Stimulated activated CD8-positive, alpha-beta memory T cell treated with anti-CD3 and anti-CD28 coated beads, Interleukin-4, amount 100 ng/mL, for 4 hours (primary cell): ENCODE results near the gene TMOD2.

Experiments used
- DNase-seq, 2 donors: peaks; one replicate each; pipeline ENCODE4 v3.0.0-alpha.2; 2020; ENCODE audit warnings: low read depth in 2 of 2, low spot score in 1 of 2

TMOD2 gene

GRCh38 chr15:51812598-51812997, 61.2 kb downstream of the TMOD2 start:
- no peak for DNase-seq

- no peak for DNase-seq
Measured at GRCh38 chr15:51814606-51815005, 63.2 kb downstream of the TMOD2 start.

GRCh38 chr15:51816611-51817010, 65.2 kb downstream of the TMOD2 start:
- DNase-seq, result no peak

DNA sequence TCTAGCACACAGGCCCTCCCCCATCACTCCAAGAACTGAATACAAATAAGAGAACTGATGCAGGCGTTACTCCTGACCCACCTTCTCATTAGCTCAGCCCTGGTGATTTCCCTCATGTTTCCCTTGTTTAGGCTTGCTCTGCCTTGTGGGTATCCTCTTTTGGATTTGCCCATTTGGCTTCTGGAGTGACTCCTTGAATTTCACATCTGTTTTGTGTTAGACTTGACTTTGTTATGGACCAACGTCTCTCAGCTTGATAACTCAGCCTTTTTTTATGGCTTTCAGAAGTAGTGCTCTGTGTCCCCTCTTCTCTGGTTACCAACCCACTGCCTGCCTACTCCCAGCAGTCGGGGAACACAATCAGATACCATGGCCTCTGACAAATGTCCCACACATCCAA, 66.8 kb downstream of the TMOD2 start:
- DNase-seq, result no peak

DNA sequence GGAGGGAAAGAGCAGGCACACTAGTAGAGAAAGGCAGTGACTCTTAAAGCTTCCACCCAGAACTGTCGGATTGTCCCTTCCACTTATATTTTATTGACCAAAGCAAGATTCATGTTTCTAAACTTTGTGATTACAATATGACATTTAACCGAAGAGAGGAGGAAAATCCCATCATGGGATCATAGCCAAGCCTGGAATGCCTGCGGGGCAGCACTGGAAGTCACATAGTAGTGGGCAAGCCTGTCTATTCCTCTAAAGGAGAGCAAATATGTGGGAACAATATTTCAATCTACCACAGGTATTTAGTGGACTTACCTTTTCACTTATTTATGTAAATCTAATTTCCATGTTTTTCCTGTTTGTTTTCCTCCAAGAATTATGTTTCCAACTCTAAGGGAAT, 74.3 kb downstream of the TMOD2 start:
- DNase-seq, result no peak

GRCh38 chr15:51828621-51829375, 77.4 kb downstream of the TMOD2 start:
- no peak for DNase-seq

DNA sequence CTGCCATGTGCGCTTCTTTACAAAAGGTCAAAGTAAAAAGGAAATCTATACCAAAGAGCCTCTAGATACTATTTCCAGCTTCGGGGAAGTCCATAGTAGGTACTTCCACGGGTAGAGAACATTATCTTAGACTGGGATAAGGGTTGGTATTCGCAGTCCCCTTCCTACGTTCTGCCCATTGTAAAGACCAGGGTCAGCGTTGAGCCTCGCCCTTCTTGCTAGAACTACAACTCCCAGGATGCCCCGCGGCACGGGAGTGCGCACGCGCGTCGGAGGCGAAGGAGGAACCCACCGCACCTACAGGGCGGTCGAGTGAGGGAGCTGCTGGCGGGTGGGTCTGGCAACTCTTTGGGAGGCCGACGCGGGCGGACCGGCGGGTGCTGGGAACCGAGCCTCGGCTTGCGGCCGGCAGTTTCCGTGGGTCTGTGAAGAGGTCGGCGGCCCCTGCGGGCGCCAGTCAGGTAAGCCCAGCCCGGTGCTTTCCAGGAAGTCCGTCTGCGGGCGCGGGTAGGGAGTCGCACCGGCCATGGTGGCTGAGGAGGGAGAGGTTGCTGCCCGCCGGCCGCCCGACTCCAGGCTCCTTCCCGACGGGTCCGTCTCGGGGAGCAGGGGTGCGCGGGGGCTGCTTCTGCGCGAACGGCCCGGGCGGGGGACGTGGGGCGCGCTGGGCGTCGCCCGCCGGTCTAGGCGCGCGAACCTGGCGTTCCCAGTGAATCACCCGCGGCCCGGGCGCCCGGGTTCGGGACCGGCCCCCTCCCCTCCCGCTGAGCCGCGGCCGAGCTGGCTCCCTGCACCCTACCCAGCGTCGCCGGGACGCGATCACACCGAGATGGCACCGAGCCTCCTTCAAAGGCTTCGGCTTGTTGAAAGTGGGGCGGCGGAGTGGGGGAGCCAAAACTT, 78.2 kb downstream of the TMOD2 start, which contains the start of gene TMOD3:
Gene TMOD3 (plus strand): TSS at position 278 of the 900 bp plus-strand sequence. CDS start 33,232 bp downstream, outside the sequence.
- peak; percentile 81 to 84 for DNase-seq

GRCh38 chr15:51830276-51830806, 78.9 kb downstream of the TMOD2 start:
- no peak for DNase-seq

DNA sequence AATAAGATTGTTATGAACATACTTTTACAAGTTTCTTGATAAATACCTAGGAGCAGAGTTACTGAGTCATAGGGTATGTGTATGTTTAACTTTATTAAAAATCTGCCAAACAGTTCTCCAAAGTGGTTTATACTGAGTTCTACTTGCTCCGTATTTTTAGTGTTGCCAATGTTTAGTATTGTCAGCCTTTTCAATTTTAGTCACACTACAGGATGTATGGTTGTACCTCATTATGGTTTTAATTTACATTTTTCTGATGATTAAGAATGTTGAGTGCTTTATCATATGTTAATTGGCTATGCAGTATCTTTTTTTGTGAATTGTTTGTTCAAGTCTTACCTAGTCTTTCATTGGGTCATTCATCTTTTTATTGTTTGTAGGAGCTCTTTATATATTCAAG, 82.4 kb downstream of the TMOD2 start:
- no peak for DNase-seq

- DNase-seq, result no peak
Measured at GRCh38 chr15:51837792-51838251, 86.4 kb downstream of the TMOD2 start.

- DNase-seq, result no peak
Measured at GRCh38 chr15:51838270-51838669, 86.9 kb downstream of the TMOD2 start.

DNA sequence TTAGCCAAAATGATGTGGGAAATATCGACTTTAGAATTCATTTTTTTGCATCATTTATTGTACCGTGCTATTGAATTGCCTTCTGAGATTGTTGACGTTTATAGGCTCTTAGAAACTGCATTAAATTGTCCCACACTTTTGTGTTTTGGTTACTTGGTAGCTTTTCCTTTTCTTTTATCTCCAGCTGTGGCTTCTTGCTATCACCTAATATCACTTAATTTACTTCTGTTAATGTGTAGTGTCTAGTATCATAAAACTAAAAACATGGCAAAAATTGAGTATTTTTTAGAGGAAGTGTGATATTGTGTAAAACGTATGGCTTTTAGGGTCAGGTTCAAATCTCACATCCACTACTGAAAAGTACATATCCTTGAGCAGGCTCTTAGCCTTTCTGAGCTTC, 89.3 kb downstream of the TMOD2 start:
- no peak for DNase-seq

- DNase-seq, result no peak
Measured at GRCh38 chr15:51841406-51842040, 90.1 kb downstream of the TMOD2 start.

- no peak for DNase-seq
Measured at GRCh38 chr15:51842265-51842664, 90.9 kb downstream of the TMOD2 start.

- DNase-seq, result no peak
Measured at GRCh38 chr15:51842852-51843737, 91.7 kb downstream of the TMOD2 start.

DNA sequence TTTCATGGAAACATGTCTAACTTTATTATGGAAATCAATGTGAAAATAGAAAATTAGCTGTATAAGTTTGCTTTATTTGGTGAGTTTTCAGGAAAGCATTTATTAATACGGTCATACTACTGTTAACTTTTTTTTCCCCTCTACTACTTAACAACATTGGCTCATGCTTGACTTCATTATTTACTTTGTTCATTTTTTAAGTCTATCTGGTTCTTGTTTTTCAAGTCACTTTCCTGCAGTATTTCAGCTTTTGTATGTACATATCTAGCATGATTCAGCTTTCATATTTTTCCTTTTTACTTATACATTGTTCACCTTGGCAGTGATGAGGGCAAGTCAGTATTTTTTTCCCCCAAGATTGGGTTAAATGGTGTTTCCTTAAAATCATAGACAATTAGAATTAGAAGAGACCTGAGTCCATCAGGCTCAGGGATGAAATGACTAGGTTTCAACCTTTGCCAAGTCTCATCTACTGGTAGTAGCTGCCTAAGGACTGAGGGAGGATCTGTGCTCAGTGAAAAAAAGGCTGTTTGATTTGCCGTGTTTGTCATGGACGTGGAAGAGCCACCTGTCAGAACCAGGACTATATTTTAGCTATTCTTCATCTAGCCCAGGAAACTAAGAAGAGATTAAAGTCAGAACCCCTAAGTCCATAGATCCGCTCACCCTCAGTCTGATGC, 93.5 kb downstream of the TMOD2 start:
- DNase-seq, result no peak

DNA sequence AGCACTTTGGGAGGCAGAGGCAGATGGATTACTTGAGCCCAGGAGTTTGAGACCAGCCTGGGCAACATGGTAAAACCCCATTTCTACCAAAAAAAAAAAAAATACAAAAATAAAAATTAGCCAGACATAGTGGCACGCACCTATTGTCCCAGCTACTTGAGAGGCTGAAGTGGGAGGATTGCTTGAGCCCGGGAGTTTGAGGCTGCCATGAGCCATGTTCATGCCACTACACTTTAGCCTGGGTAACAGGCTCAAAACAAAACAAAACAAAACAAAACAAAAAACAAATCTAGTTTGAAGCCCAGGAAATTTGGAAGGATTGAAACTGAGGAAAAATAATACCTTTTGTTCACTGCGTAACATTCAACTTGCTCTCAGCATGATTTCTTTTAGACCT, 94.7 kb downstream of the TMOD2 start:
- no peak for DNase-seq

DNA sequence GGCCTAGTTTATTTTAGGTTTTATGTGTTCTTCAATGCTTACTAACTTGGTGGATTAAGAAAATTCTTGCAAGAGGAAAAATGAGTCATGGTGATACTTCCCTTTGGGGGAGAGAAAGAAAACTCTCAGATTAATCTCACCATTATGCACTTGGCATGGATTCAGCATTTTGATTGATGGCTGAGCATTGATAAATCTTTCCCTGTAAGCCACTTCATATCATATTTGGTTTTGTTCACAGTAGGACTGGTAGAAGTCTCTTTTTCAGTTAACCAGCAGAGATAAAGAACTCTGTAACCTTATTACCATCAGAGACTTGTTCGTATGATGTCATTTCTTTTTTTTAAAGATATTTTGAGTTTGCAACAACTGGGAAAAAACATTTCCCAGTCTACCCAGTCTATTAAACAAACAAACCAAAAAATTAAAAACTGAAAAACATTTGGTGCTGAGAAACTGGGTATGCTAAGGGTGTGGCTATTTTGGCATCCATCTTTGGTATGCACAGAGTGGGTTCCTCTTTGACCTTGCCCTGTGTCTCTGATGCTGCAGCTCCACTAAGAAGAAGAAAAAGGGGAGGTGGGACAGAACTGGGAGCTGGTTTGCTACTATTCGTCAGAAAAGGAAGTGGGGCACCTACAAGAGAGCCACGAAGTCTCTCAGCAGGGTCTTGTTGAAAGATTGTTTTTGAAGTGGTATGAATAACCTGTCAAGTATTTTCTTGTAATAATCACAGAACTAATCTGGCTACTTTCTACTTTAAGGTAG, 95.2 kb downstream of the TMOD2 start:
- DNase-seq, result no peak

GRCh38 chr15:51848811-51849210, 97.4 kb downstream of the TMOD2 start:
- no peak for DNase-seq
